PC-9 (cell line): ENCODE measurements around the gene CCDC85B.

ENCODE experiments used
- CTCF ChIP-seq: fragments of 200-600 bp; sonication (generic); conservative IDR thresholded peaks from 2 replicates; pipeline ENCODE4 v1.6.1; 2017; ENCODE audit warnings: mixed run types, antibody characterized with exemption, mild to moderate bottlenecking, moderate library complexity
- EZH2 ChIP-seq: fragments of 200-600 bp; sonication (generic); IDR thresholded peaks from 2 replicates; pipeline ENCODE4 v1.8.0; 2017; ENCODE audit warnings: antibody characterized with exemption, low read depth

DNA sequence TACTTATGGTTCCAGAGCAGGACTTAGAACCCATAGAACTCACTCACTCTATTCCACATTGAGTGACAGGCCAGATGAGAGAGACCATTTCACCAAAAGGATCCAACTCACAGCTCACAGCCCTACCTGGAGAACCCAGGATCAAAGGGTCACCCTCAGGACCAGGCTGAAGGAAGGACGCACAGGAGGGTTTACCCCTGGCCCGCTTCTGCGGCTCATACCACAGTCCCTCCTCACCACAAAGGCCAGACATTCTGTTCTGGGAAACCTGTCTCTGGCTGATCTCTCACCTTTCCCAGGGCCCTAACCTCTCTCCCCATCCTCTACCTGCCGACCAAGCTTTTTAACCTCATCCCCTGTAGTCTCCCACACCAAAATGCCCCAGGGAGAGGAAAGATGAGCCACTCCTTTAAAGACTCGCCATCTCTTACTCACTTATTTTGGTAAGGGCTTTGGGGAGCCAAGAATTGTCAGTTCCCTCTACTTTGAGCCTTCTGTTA, 5.1 kb downstream of the CCDC85B start:
- TF ChIP-seq EZH2 (no peak), CTCF (no peak)
